Stimulated activated CD8-positive, alpha-beta memory T cell treated with anti-CD3 and anti-CD28 coated beads, Interleukin-15, amount 100 ng/mL, for 48 hours (primary cell): ENCODE data around the gene BRD9.
A peak's percentile ranks its signal among the peaks of the same experiment; 100 is the strongest.
"Not testable (repeated sequence)": the region's sequence is repeated elsewhere in the genome, so short reads cannot be mapped to it uniquely, and the experiment has no call there.

Experiments used
- DNase-seq, 2 donors: peaks; one replicate each; pipeline ENCODE4 v3.0.0-alpha.2; 2020; ENCODE audit warnings: low read depth in 2 of 2

BRD9 gene

GRCh38 chr5:856531-857425 lies 35.8 kb downstream of the BRD9 start:
- DNase-seq, result no peak

- DNase-seq, result no peak
Observed at GRCh38 chr5:855771-856530, 36.6 kb downstream of the BRD9 start.

GRCh38 chr5:854966-855743 lies 37.4 kb downstream of the BRD9 start:
- DNase-seq, result no peak

- no peak for DNase-seq
Observed at GRCh38 chr5:854217-854616, 38.4 kb downstream of the BRD9 start.

- DNase-seq, result not testable (repeated sequence)
Observed at GRCh38 chr5:853416-854090, 39.0 kb downstream of the BRD9 start.

- no peak for DNase-seq
Observed at GRCh38 chr5:852431-853401, 39.9 kb downstream of the BRD9 start.

GRCh38 chr5:852018-852417 lies 40.6 kb downstream of the BRD9 start:
- no peak for DNase-seq

GRCh38 chr5:851553-851952 lies 41.0 kb downstream of the BRD9 start:
- DNase-seq, result no peak

- no peak for DNase-seq
Observed at GRCh38 chr5:851076-851475, 41.5 kb downstream of the BRD9 start.

- DNase-seq, result no peak
Observed at GRCh38 chr5:850511-851006, 42.0 kb downstream of the BRD9 start, which contains the start of gene ZDHHC11. ZDHHC11 (minus strand) TSS chr5:850986; CDS start chr5:850602, 384 bp downstream.

- DNase-seq, result no peak
Observed at GRCh38 chr5:849651-850301, 42.8 kb downstream of the BRD9 start.

GRCh38 chr5:848671-849111 lies 43.9 kb downstream of the BRD9 start:
- no peak for DNase-seq

GRCh38 chr5:847736-848135 lies 44.9 kb downstream of the BRD9 start:
- DNase-seq, result not testable (repeated sequence)

- DNase-seq, result not testable (repeated sequence)
Observed at GRCh38 chr5:847212-847611, 45.4 kb downstream of the BRD9 start.

- peak in 1 of 2 donors; percentile 20 for DNase-seq
Observed at GRCh38 chr5:846602-847091, 46.0 kb downstream of the BRD9 start.

- DNase-seq, result not testable (repeated sequence)
Observed at GRCh38 chr5:845676-846601, 46.7 kb downstream of the BRD9 start.

GRCh38 chr5:845031-845675 lies 47.4 kb downstream of the BRD9 start:
- DNase-seq, result not testable (repeated sequence)

GRCh38 chr5:844426-844825 lies 48.2 kb downstream of the BRD9 start:
- DNase-seq, result not testable (repeated sequence)
